ENCODE data around the gene SDF4.
A peak's percentile ranks its signal among the peaks of the same experiment; 100 is the strongest.

SDF4 gene

DNA sequence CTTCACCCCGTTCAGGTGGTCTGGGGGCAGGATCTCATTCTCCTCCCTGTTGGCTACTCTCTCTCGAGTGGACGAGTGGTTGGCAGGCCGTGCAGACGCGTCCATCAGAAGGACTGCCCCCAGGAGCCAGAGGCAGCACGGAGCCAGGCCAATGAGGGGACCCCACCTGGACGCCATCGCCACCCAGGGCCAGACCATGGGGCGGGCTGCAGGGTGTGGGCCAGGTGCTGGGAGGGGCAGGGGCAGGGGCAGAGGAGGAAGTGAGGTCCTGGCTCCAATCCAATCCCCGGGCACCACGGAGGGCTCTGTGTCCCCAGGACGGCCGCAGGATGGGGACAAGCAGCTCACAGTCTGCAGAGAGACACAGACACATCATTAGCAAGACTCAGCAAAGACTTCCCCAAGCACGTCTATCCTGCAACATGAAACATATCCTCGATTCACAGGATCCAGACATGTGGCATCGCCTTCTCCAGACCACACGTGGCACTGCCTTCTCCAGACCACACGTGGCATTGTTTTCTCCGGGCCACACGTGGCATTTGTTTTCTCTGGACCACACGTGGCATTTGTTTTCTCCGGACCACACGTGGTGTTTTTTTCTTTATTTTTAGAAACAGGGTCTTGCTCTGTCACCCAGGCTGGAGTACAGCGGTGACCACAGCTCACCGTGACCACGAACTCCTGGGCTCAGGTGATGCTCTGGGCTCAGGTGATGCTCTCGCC lies 3.0 kb downstream of the SDF4 start:
- POLR2A ChIA-PET, result no interaction called here
- Histone ChIP-seq H3K4me1 (ENCODE audit: control insufficient read depth, insufficient read depth, low read length) (no peaks in the 10 kb centered on the region; the same call in 1 of the 2 replicates), H3K9me3 (ENCODE audit: control insufficient read depth, insufficient read depth, low read depth, low read length) (no peaks in the 10 kb centered on the region), H3K27ac (ENCODE audit: extremely low read depth, low read depth, low read length) (no peak overlapping the region), H3K4me3 (ENCODE audit: low read depth, low read length) (no peak overlapping the region), H3K36me3 (ENCODE audit: control insufficient read depth in 2 of 2, insufficient read depth in 1 of 2, low read length in 2 of 2) (peaks cover 0 to 63% of the 10 kb centered on the region in 2 experiments; a peak in 2 of 3 replicates)
- CTCF ChIA-PET, result interaction anchor here (0.9 kb wide), 1 partner anchor 106 kb away, joined by 5 read pairs; no protein-coding TSS in a partner anchor
- TF ChIP-seq ZNF433 (tag by site-specific recombination; IDR thresholded peaks at IDR 0.05; ENCODE audit: low read depth), result no peak
- no peak for TF ChIP-seq GLI2 (tag by site-specific recombination; IDR thresholded peaks at IDR 0.05; ENCODE audit: borderline replicate concordance, low read depth)
- peak; percentile 86 for TF ChIP-seq ZBTB6 (tag by site-specific recombination; IDR thresholded peaks at IDR 0.05)
- no peak for TF ChIP-seq ZBTB49 (tag by site-specific recombination; IDR thresholded peaks at IDR 0.05; ENCODE audit: low read depth)
- no peak for TF ChIP-seq ZNF311 (tag by site-specific recombination; IDR thresholded peaks at IDR 0.05; ENCODE audit: borderline replicate concordance)

- ChIA-PET POLR2A (no interaction called here), CTCF (no interaction called here)
- Histone ChIP-seq H3K27ac (ENCODE audit: extremely low read depth, low read depth, low read length) (no peak overlapping the region), H3K4me3 (ENCODE audit: low read depth, low read length) (no peak overlapping the region), H3K36me3 (ENCODE audit: control insufficient read depth in 2 of 2, insufficient read depth in 1 of 2, low read length in 2 of 2) (peaks cover 0 to 68% of the 10 kb centered on the region in 2 experiments; a peak in 2 of 3 replicates), H3K4me1 (ENCODE audit: control insufficient read depth, insufficient read depth, low read length) (no peaks in the 10 kb centered on the region; the same call in 1 of the 2 replicates), H3K9me3 (ENCODE audit: control insufficient read depth, insufficient read depth, low read depth, low read length) (no peaks in the 10 kb centered on the region)
- TF ChIP-seq ZNF518A (tag by site-specific recombination; conservative IDR thresholded peaks at IDR 0.05; ENCODE audit: low read depth) (no peak), SCRT2 (tag by site-specific recombination; IDR thresholded peaks at IDR 0.05) (0 out of 2 replicates have a peak, but pooled peaks have one; percentile 1)
Measured at GRCh38 chr1:1228187-1228586, 3.6 kb downstream of the SDF4 start.

DNA sequence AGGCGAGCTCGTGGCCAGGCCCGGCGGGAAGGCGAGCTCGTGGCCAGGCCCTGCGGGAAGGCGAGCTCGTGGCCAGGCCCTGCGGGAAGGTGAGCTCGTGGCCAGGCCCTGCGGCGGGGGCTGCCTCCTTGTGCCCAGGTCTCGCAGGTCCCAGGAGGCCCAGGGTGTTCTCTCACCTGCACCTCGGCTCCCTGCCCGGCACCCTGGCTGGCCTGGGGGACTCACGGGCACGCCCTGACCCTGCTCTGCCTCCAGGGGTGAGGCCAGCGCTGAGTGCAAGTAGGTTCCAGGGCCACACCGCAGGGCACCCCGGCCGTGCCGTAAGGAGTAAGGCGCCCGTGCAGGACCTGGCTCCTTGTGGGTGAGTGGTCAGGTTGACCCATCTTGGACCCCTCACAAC lies 4.4 kb downstream of the SDF4 start:
- Histone ChIP-seq H3K9me3 (ENCODE audit: control insufficient read depth, insufficient read depth, low read depth, low read length) (no peaks in the 10 kb centered on the region), H3K4me1 (ENCODE audit: control insufficient read depth, insufficient read depth, low read length) (no peaks in the 10 kb centered on the region; the same call in 1 of the 2 replicates), H3K27ac (ENCODE audit: extremely low read depth, low read depth, low read length) (no peak overlapping the region), H3K4me3 (ENCODE audit: low read depth, low read length) (no peak overlapping the region), H3K36me3 (ENCODE audit: control insufficient read depth in 2 of 2, insufficient read depth in 1 of 2, low read length in 2 of 2) (peaks cover 0 to 76% of the 10 kb centered on the region in 2 experiments; a peak in 2 of 3 replicates)
- CTCF ChIA-PET, result no interaction called here
- POLR2A ChIA-PET, result no interaction called here
- no peak for TF ChIP-seq ZBTB48 (tag by site-specific recombination; IDR thresholded peaks at IDR 0.05)
- no peak for TF ChIP-seq ZNF366 (tag by site-specific recombination; conservative IDR thresholded peaks at IDR 0.05)
- TF ChIP-seq, protein P1, sequence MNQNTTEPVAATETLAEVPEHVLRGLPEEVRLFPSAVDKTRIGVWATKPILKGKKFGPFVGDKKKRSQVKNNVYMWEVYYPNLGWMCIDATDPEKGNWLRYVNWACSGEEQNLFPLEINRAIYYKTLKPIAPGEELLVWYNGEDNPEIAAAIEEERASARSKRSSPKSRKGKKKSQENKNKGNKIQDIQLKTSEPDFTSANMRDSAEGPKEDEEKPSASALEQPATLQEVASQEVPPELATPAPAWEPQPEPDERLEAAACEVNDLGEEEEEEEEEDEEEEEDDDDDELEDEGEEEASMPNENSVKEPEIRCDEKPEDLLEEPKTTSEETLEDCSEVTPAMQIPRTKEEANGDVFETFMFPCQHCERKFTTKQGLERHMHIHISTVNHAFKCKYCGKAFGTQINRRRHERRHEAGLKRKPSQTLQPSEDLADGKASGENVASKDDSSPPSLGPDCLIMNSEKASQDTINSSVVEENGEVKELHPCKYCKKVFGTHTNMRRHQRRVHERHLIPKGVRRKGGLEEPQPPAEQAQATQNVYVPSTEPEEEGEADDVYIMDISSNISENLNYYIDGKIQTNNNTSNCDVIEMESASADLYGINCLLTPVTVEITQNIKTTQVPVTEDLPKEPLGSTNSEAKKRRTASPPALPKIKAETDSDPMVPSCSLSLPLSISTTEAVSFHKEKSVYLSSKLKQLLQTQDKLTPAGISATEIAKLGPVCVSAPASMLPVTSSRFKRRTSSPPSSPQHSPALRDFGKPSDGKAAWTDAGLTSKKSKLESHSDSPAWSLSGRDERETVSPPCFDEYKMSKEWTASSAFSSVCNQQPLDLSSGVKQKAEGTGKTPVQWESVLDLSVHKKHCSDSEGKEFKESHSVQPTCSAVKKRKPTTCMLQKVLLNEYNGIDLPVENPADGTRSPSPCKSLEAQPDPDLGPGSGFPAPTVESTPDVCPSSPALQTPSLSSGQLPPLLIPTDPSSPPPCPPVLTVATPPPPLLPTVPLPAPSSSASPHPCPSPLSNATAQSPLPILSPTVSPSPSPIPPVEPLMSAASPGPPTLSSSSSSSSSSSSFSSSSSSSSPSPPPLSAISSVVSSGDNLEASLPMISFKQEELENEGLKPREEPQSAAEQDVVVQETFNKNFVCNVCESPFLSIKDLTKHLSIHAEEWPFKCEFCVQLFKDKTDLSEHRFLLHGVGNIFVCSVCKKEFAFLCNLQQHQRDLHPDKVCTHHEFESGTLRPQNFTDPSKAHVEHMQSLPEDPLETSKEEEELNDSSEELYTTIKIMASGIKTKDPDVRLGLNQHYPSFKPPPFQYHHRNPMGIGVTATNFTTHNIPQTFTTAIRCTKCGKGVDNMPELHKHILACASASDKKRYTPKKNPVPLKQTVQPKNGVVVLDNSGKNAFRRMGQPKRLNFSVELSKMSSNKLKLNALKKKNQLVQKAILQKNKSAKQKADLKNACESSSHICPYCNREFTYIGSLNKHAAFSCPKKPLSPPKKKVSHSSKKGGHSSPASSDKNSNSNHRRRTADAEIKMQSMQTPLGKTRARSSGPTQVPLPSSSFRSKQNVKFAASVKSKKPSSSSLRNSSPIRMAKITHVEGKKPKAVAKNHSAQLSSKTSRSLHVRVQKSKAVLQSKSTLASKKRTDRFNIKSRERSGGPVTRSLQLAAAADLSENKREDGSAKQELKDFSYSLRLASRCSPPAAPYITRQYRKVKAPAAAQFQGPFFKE (tag by site-specific recombination; IDR thresholded peaks at IDR 0.05; ENCODE audit: borderline replicate concordance), result no peak
- no peak for TF ChIP-seq ZNF155 (tag by site-specific recombination; IDR thresholded peaks at IDR 0.05)
- TF ChIP-seq ZNF548 (tag by site-specific recombination; IDR thresholded peaks at IDR 0.05), result no peak
- TF ChIP-seq MYNN (tag by site-specific recombination; IDR thresholded peaks at IDR 0.05; ENCODE audit: borderline replicate concordance), result no peak
- TF ChIP-seq OVOL3 (tag by site-specific recombination; IDR thresholded peaks at IDR 0.05), result no peak
- TF ChIP-seq ZNF777 (tag by site-specific recombination; IDR thresholded peaks at IDR 0.05; ENCODE audit: borderline replicate concordance), result no peak
